Posterior cingulate gyrus (tissue), 11 donors: ENCODE results near the gene INO80.
A peak's percentile ranks its signal among the peaks of the same experiment; 100 is the strongest.

ENCODE experiments used
- DNase-seq, 10 donors: peaks; one replicate each; pipeline versions ENCODE4 v3.0.0 to v3.0.0-alpha.2; 2020 to 2021; ENCODE audit warnings: mixed read lengths in 3 of 10
- intact Hi-C: fragments of 100-400 bp; cut with DNase I; formaldehyde crosslinking; loops from one replicate; pipeline ENCODE4 v1.15.1; 2023

The INO80 gene

GRCh38 chr15:41055706-41056105, 60.4 kb downstream of the INO80 start:
- intact Hi-C loops, result no loop called here

GRCh38 chr15:41051139-41051538, 64.9 kb downstream of the INO80 start:
- intact Hi-C loops, result no loop called here
- DNase-seq, result no peak

More at GRCh38 chr15:41055706-41056105, 60.4 kb downstream of the INO80 start:
- no peak for DNase-seq

- intact Hi-C loops, result no loop called here
- DNase-seq, result no peak
Measured at GRCh38 chr15:41048852-41049251, 67.2 kb downstream of the INO80 start.

- DNase-seq, result no peak
- intact Hi-C loops, result no loop called here
Measured at GRCh38 chr15:41048397-41048796, 67.7 kb downstream of the INO80 start.

GRCh38 chr15:41047474-41047873, 68.6 kb downstream of the INO80 start:
- no peak for DNase-seq
- intact Hi-C loops, result no loop called here

- intact Hi-C loops, result no loop called here
- DNase-seq, result no peak
Measured at GRCh38 chr15:41043276-41043951, 72.7 kb downstream of the INO80 start.

GRCh38 chr15:41042851-41043250, 73.2 kb downstream of the INO80 start:
- intact Hi-C loops, result no loop called here
- no peak for DNase-seq

- intact Hi-C loops, result no loop called here
- no peak for DNase-seq
Measured at GRCh38 chr15:41039121-41039520, 77.0 kb downstream of the INO80 start.

GRCh38 chr15:41032079-41032328, 84.1 kb downstream of the INO80 start:
- intact Hi-C loops, result no loop called here
- no peak for DNase-seq

- DNase-seq, result no peak
- intact Hi-C loops, result no loop called here
Measured at GRCh38 chr15:41031232-41032078, 84.6 kb downstream of the INO80 start.

GRCh38 chr15:41028853-41029252, 87.2 kb downstream of the INO80 start:
- DNase-seq, result no peak
- intact Hi-C loops, result no loop called here

- no peak for DNase-seq
- intact Hi-C loops, result no loop called here
Measured at GRCh38 chr15:41025393-41025792, 90.7 kb downstream of the INO80 start.

GRCh38 chr15:41024885-41025284, 91.2 kb downstream of the INO80 start:
- intact Hi-C loops, result loop anchor here (5.0 kb wide), 1 partner anchor 83 kb away; no protein-coding TSS in a partner anchor
- no peak for DNase-seq

- intact Hi-C loops, result loop anchor here (5.0 kb wide), 1 partner anchor 82 kb away; no protein-coding TSS in a partner anchor
- DNase-seq, result no peak
Measured at GRCh38 chr15:41024131-41024530, 91.9 kb downstream of the INO80 start.

- intact Hi-C loops, result loop anchor here (1.0 to 5.0 kb wide), 2 partner anchors 80 to 118 kb away; no protein-coding TSS in a partner anchor
- peak in 5 of 10 donors; percentile 30 to 88 (median 45) for DNase-seq
Measured at GRCh38 chr15:41022487-41023090, 93.5 kb downstream of the INO80 start.

- intact Hi-C loops, result loop anchor here (5.0 kb wide), 1 partner anchor 79 kb away; no protein-coding TSS in a partner anchor
- no peak for DNase-seq
Measured at GRCh38 chr15:41020829-41021228, 95.3 kb downstream of the INO80 start.

- intact Hi-C loops, result loop anchor here (5.0 kb wide), 1 partner anchor 78 kb away; no protein-coding TSS in a partner anchor
- DNase-seq, result no peak
Measured at GRCh38 chr15:41020311-41020710, 95.8 kb downstream of the INO80 start.

GRCh38 chr15:41019174-41019573, 96.9 kb downstream of the INO80 start:
- intact Hi-C loops, result no loop called here

GRCh38 chr15:41018534-41018933, 97.5 kb downstream of the INO80 start:
- intact Hi-C loops, result no loop called here
- DNase-seq, result peak in 1 of 10 donors; percentile 16

More at GRCh38 chr15:41019174-41019573, 96.9 kb downstream of the INO80 start:
- DNase-seq, result peak in 1 of 10 donors; percentile 21

- intact Hi-C loops, result no loop called here
- DNase-seq, result no peak
Measured at GRCh38 chr15:41017066-41017735, 98.9 kb downstream of the INO80 start.
